ENCODE measurements around the gene CCNQ. TPM values are rescaled to one million over a fixed set of nuclear protein-coding genes. Genes with fewer than 3 reads are reported as not detected.

The CCNQ gene
- total and polyA plus RNA-seq, 8 donors = 6.7 to 32.1 (median 8.5) TPM

- no peaks in the 10 kb centered on the region for H3K4me1 ChIP-seq
- no peak overlapping the region for H3K27ac ChIP-seq
- FAIRE-seq = no peak
- H3K9me3 ChIP-seq = no peaks in the 10 kb centered on the region
- WGBS, 2 donors = 51 to 66% methylated on average over 16 of the region's 16 CpGs
- peaks cover 0 to 7% (median 0%) of the 10 kb centered on the region in 4 donors for H3K27me3 ChIP-seq
- intact Hi-C loops (cut with DNase I) = no loop called here
- H3K4me3 ChIP-seq = no peak overlapping the region
- DNase-seq = no peak
- TF ChIP-seq CTCF (IDR thresholded peaks at IDR 0.05) = no peak
- H3K36me3 ChIP-seq = no peaks in the 10 kb centered on the region
- ATAC-seq = no peak
Measured at GRCh38 chrX:153623310-153624029, 24.5 kb upstream of the CCNQ start.

GRCh38 chrX:153622661-153623309, 23.8 kb upstream of the CCNQ start:
- FAIRE-seq = no peak

GRCh38 chrX:153621949-153622598, 23.1 kb upstream of the CCNQ start:
- intact Hi-C loops (cut with DNase I) = no loop called here
- no peak for ATAC-seq
- no peak overlapping the region for H3K4me3 ChIP-seq
- no peaks in the 10 kb centered on the region for H3K9me3 ChIP-seq
- 74 to 83% methylated on average over 27 of the region's 27 CpGs for WGBS, 2 donors
- no peaks in the 10 kb centered on the region for H3K4me1 ChIP-seq
- no peaks in the 10 kb centered on the region for H3K36me3 ChIP-seq
- H3K27ac ChIP-seq = no peak overlapping the region
- DNase-seq = no peak
- no peak for FAIRE-seq
- TF ChIP-seq CTCF (IDR thresholded peaks at IDR 0.05) = no peak
- peaks cover 0 to 7% (median 0%) of the 10 kb centered on the region in 4 donors for H3K27me3 ChIP-seq

More at GRCh38 chrX:153622661-153623309, 23.8 kb upstream of the CCNQ start:
- no peak for DNase-seq
- Histone ChIP-seq H3K4me1 (no peaks in the 10 kb centered on the region), H3K36me3 (no peaks in the 10 kb centered on the region), H3K27ac (no peak overlapping the region), H3K27me3 (peaks cover 0 to 7% (median 0%) of the 10 kb centered on the region in 4 donors), H3K4me3 (no peak overlapping the region), H3K9me3 (no peaks in the 10 kb centered on the region)
- ATAC-seq = no peak
- intact Hi-C loops (cut with DNase I) = no loop called here
- WGBS, 2 donors = 12 to 55% methylated on average over 17 of the region's 17 CpGs
- no peak for TF ChIP-seq CTCF (IDR thresholded peaks at IDR 0.05)

- H3K9me3 ChIP-seq = no peaks in the 10 kb centered on the region
- no peak overlapping the region for H3K4me3 ChIP-seq
- intact Hi-C loops (cut with DNase I) = no loop called here
- TF ChIP-seq CTCF (IDR thresholded peaks at IDR 0.05) = no peak
- peaks cover 0 to 8% (median 0%) of the 10 kb centered on the region in 4 donors for H3K27me3 ChIP-seq
- no peak for FAIRE-seq
- no peaks in the 10 kb centered on the region for H3K4me1 ChIP-seq
- H3K36me3 ChIP-seq = no peaks in the 10 kb centered on the region
- no peak overlapping the region for H3K27ac ChIP-seq
- no peak for DNase-seq
- WGBS, 2 donors = 59 to 65% methylated on average over 5 of the region's 5 CpGs
- ATAC-seq = no peak
Measured at GRCh38 chrX:153620576-153620975, 21.6 kb upstream of the CCNQ start.

Measured in pancreas (tissue), 10 donors.